Stimulated activated naive B cell treated with anti-CD40 and anti-IgM and Interleukin-4, amounts not matched to agents 10 μg/mL and 1 μg/mL and 100 μg/mL, for 72 hours (primary cell): Measurements from ENCODE around the gene SLC25A5.

Experiments used
- ATAC-seq, 2 donors: fragments of 150-1000 bp; cut with Tn5 transposase; replicated peaks; 2 replicates each; pipeline ENCODE4 v1.10.0; 2021; ENCODE audit warnings: moderate library complexity in 1 of 2
- DNase-seq: peaks from one replicate; pipeline ENCODE4 v3.0.0; 2021
- H3K27ac Mint-ChIP-seq: one replicate; pipeline ENCODE4 v1.8.0; 2022; ENCODE audit warnings: mild to moderate bottlenecking, mixed read lengths
- H3K27me3 Mint-ChIP-seq, 2 donors: one replicate each; pipeline ENCODE4 v1.8.0; 2022; ENCODE audit warnings: mixed read lengths in 2 of 2
- H3K36me3 Mint-ChIP-seq, 2 donors: one replicate each; pipeline ENCODE4 v1.8.0; 2022; ENCODE audit warnings: mixed read lengths in 2 of 2, mild to moderate bottlenecking in 1 of 2
- H3K4me1 Mint-ChIP-seq, 2 donors: one replicate each; pipeline ENCODE4 v1.8.0; 2022; ENCODE audit warnings: mixed read lengths in 2 of 2, mild to moderate bottlenecking in 1 of 2
- H3K4me3 Mint-ChIP-seq, 2 donors: one replicate each; pipeline ENCODE4 v1.8.0; 2022; ENCODE audit warnings: mild to moderate bottlenecking in 2 of 2, mixed read lengths in 2 of 2, moderate library complexity in 1 of 2
- H3K9me3 Mint-ChIP-seq, 2 donors: one replicate each; pipeline ENCODE4 v1.8.0; 2022; ENCODE audit warnings: mixed read lengths in 2 of 2, mild to moderate bottlenecking in 1 of 2

Gene SLC25A5

DNA sequence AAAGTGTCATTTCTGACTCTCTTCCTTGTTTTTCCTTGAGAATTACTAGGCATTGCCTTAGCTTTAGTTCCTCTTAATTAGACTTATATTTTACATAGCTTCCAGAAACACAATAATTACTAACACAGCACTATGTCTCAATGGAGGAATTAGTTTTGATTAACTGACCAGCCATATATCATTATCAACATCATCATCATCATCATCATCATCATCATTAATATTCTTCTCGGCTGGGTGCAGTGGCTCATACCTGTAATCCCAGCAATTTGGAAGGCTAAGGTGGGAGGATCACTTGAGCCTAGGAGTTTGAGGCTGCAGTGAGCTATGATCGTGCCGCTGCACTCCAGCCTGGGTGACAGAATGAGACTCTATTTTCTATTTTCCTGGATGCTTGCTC, 2.7 kb upstream of the SLC25A5 start:
- no peak for ATAC-seq
- H3K4me3 Mint-ChIP-seq = no peak overlapping the region
- H3K27ac Mint-ChIP-seq = no peak overlapping the region
- H3K4me1 Mint-ChIP-seq = peaks cover 9 to 16% of the 10 kb centered on the region in 2 donors
- DNase-seq = no peak
- H3K27me3 Mint-ChIP-seq = no peaks in the 10 kb centered on the region
- H3K9me3 Mint-ChIP-seq = no peaks in the 10 kb centered on the region
- H3K36me3 Mint-ChIP-seq = peaks cover 15 to 19% of the 10 kb centered on the region in 2 donors

DNA sequence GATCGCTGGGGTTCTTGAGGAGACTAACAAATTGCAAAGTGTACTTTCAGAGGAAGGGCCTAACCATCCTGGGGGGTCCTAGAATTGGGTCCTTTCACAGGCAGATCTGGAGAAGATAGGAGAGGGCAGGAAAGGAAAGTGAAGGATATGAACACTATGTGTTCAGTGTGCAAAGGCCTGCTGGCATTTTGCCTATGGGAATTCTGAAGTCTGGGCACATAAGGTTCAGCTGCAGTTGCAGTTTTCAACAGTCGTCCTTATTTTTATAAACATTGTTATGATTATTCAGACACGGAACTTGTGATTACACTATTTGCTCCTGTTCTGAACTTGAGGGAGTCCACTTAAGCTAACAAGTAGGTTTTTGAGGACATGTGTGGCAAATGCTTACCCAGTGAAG, 1.3 kb upstream of the SLC25A5 start:
- H3K9me3 Mint-ChIP-seq = no peaks in the 10 kb centered on the region
- H3K27ac Mint-ChIP-seq = no peak overlapping the region
- H3K4me1 Mint-ChIP-seq = peaks cover 9 to 16% of the 10 kb centered on the region in 2 donors
- no peaks in the 10 kb centered on the region for H3K27me3 Mint-ChIP-seq
- peaks cover 17 to 22% of the 10 kb centered on the region in 2 donors for H3K36me3 Mint-ChIP-seq
- H3K4me3 Mint-ChIP-seq = no peak overlapping the region
- no peak for ATAC-seq
- no peak for DNase-seq

DNA sequence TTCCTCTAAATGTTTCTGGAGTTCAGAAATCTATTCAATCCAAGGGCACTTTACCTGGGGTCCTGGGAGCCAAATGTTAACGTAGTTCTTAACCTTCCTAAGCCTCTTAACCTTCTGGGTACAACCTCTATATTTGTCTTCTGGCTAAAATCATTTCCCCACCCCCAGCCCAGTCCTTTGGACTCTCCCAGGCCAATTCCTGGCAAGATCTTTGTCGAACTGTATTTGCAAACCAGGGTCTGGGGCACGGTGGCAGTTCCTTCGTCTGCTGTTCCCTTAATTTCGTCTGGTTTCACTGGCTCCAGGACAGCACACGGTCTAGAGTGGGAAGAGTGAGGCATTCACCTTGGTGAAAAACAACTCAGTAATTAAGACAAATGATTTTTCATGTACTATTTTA, 811 bp upstream of the SLC25A5 start:
- ATAC-seq (no peak), DNase-seq (no peak)
- peaks cover 17 to 22% of the 10 kb centered on the region in 2 donors for H3K36me3 Mint-ChIP-seq
- no peak overlapping the region for H3K27ac Mint-ChIP-seq
- H3K27me3 Mint-ChIP-seq = no peaks in the 10 kb centered on the region
- H3K9me3 Mint-ChIP-seq = no peaks in the 10 kb centered on the region
- H3K4me1 Mint-ChIP-seq = peaks cover 9 to 16% of the 10 kb centered on the region in 2 donors
- no peak overlapping the region for H3K4me3 Mint-ChIP-seq

DNA sequence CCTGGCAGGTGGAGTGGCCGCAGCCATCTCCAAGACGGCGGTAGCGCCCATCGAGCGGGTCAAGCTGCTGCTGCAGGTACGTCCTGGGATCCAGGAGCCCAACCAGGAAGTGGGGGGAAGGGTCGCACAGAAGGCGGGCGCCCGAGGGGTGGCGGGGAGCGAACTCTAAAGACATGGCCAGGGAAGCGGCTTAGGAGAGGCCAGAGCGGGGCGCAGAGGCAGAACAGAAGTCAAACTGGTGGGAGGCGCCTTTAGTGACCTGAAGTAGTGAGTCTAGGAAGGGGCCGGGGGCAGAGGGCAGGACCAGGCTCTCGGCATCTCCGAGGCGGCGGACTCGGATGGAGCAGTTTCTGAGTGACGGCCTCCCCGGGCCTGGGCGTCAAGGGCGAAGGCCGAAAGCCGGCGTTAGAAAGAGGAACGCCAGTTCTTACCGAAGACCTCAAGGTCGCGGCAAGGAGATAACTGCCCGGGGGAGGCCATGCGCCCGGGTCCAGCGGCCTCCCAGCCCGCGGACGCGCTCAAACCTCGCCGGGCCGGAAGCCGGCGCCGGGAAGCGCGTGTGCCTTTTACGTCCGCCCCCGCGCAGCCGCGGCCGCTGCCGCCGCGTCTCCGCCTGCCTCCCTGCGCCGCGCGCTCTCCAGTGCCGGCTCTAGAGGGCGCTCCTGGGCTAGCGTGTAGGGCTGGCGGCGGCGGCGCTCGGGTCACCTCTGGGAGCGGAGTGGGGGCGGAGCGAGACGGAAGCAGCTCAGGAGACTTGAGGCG, 488 bp downstream of the SLC25A5 start:
- Mint-ChIP-seq H3K27me3 (no peaks in the 10 kb centered on the region), H3K36me3 (peaks cover 17 to 22% of the 10 kb centered on the region in 2 donors), H3K4me3 (peak overlapping the region; percentile 89 to 96), H3K4me1 (peaks cover 9 to 16% of the 10 kb centered on the region in 2 donors), H3K9me3 (no peaks in the 10 kb centered on the region), H3K27ac (peak overlapping the region; percentile 97)
- ATAC-seq (peak; percentile 77), DNase-seq (peak; percentile 84)

GRCh38 chrX:119469313-119469635, 1.0 kb downstream of the SLC25A5 start:
- Mint-ChIP-seq H3K27ac (peak overlapping the region; percentile 97), H3K36me3 (peaks cover 17 to 22% of the 10 kb centered on the region in 2 donors), H3K9me3 (no peaks in the 10 kb centered on the region), H3K4me3 (peak overlapping the region; percentile 89 to 96), H3K4me1 (peaks cover 9 to 16% of the 10 kb centered on the region in 2 donors), H3K27me3 (no peaks in the 10 kb centered on the region)
- ATAC-seq (no peak), DNase-seq (no peak)

GRCh38 chrX:119474615-119475388, 6.6 kb downstream of the SLC25A5 start:
- Mint-ChIP-seq H3K4me1 (no peaks in the 10 kb centered on the region), H3K9me3 (no peaks in the 10 kb centered on the region), H3K4me3 (no peak overlapping the region), H3K27ac (no peak overlapping the region), H3K27me3 (peaks cover 0 to 5% of the 10 kb centered on the region in 2 donors), H3K36me3 (peaks cover 4 to 10% of the 10 kb centered on the region in 2 donors)
- no peak for ATAC-seq
- DNase-seq = no peak

DNA sequence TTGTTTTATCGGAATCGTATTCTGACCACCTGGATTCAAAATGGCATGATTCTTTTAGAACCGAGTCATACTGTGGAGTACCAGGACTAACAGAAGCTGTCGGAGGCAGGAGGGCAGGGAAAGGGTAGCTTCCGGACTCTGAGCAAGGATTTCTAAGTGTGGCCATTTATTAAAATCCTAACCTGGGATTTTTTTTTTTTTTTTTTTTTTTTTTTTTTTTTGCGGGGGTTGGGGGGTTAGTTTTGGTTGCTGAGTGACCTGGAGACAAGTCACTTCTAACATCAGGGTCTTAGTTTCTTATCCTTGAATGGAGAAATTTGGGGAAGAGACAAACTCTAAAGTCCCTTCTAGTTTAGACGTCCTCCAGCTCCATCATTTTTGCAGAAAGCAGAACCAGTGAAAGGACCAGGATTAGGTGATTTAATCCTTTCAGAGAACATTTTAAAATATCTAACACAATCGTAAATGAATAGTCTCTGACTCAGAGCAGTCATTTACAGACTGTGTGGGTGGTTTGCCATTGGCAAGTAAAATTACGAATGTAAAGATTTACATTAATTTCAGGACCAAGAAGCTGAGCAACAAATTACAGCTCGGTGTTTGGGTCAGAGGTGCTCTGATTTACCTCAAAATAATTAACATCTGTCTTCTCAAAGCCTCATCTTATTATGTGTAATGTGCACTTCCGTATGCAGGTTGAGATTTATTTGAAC, 7.3 kb downstream of the SLC25A5 start:
- Mint-ChIP-seq H3K27me3 (peaks cover 0 to 9% of the 10 kb centered on the region in 2 donors), H3K4me3 (no peak overlapping the region), H3K9me3 (no peaks in the 10 kb centered on the region), H3K36me3 (peaks cover 2 to 3% of the 10 kb centered on the region in 2 donors), H3K27ac (no peak overlapping the region), H3K4me1 (no peaks in the 10 kb centered on the region)
- DNase-seq (no peak), ATAC-seq (no peak)

GRCh38 chrX:119477812-119478232, 9.6 kb downstream of the SLC25A5 start:
- H3K36me3 Mint-ChIP-seq = no peaks in the 10 kb centered on the region
- DNase-seq (no peak), ATAC-seq (no peak)
- no peaks in the 10 kb centered on the region for H3K9me3 Mint-ChIP-seq
- peaks cover 2 to 7% of the 10 kb centered on the region in 2 donors for H3K4me1 Mint-ChIP-seq
- peaks cover 0 to 10% of the 10 kb centered on the region in 2 donors for H3K27me3 Mint-ChIP-seq
- no peak overlapping the region for H3K27ac Mint-ChIP-seq
- no peak overlapping the region for H3K4me3 Mint-ChIP-seq

DNA sequence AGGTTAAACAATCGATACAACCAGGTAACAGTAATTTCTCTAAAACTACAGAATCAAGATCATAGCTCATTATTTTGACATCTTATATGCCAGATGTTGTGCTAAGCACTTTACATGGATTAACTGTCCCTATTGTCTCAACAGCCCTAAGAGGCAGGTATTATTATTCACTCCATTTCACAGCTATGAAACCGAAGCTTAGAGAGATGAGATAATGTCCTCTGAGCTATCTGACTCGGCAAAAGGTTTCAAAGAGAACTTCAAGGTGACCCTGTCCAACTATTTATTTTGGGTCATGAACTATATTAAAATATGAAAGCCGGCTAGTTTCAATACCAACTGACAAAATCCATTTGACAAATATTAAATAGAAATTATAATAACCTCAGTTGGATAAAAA, 10.3 kb downstream of the SLC25A5 start:
- Mint-ChIP-seq H3K9me3 (no peaks in the 10 kb centered on the region), H3K36me3 (no peaks in the 10 kb centered on the region), H3K4me3 (no peak overlapping the region), H3K27ac (no peak overlapping the region), H3K4me1 (peaks cover 4 to 11% of the 10 kb centered on the region in 2 donors), H3K27me3 (peaks cover 0 to 15% of the 10 kb centered on the region in 2 donors)
- ATAC-seq = no peak
- no peak for DNase-seq

- H3K4me1 Mint-ChIP-seq = peaks cover 4 to 11% of the 10 kb centered on the region in 2 donors
- no peak overlapping the region for H3K4me3 Mint-ChIP-seq
- H3K27ac Mint-ChIP-seq = no peak overlapping the region
- H3K27me3 Mint-ChIP-seq = peaks cover 0 to 15% of the 10 kb centered on the region in 2 donors
- ATAC-seq (no peak), DNase-seq (no peak)
- no peaks in the 10 kb centered on the region for H3K36me3 Mint-ChIP-seq
- H3K9me3 Mint-ChIP-seq = no peaks in the 10 kb centered on the region
These were observed 11.6 kb downstream of the SLC25A5 start for GRCh38 chrX:119479845-119480244.

DNA sequence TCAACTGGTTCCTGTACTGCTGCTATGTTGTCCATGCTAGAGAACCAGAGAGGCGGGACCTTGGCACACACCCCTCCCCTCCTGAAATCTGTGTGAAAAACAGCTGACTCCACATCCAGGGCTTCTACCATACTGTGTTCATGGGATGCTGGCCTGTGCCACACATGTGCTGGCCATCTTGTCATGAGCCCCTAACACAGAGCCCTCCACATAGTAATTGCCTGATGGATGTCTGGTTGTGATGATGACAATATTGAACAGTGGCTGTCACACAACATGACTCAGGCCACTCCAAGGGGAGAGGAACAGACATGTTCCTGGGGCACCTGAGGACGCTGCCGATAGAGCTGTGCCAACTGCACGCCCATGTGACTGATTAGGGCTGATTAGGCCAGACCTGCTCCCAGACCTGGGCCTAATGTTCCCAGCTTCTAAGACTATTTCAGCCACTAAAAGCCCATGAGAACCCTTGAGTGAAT, 13.1 kb downstream of the SLC25A5 start:
- Mint-ChIP-seq H3K9me3 (no peaks in the 10 kb centered on the region), H3K4me1 (peaks cover 4 to 11% of the 10 kb centered on the region in 2 donors), H3K27ac (no peak overlapping the region), H3K27me3 (peaks cover 0 to 16% of the 10 kb centered on the region in 2 donors), H3K36me3 (no peaks in the 10 kb centered on the region), H3K4me3 (no peak overlapping the region)
- no peak for DNase-seq
- ATAC-seq = no peak

DNA sequence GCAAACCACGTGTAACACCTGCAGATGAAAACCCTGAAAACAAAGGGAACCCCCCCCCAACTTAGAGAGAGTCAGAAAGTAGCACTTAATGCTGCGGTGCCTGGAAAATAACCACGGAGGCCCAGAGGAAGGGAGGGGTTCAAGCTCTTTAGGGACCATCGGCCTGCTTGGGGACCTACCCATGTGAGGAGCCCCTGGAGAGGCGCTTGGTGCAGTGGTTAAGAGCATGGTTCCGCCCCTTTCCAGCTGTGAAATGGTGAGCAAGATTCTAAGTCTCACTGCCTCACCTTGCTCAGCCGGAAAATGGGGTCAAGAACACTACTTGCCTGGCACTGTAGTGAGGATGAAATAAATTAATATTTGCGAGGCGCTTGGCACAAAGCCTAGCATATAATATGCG, 13.8 kb downstream of the SLC25A5 start:
- ATAC-seq (peak; percentile 20 to 28), DNase-seq (no peak)
- no peaks in the 10 kb centered on the region for H3K36me3 Mint-ChIP-seq
- H3K27ac Mint-ChIP-seq = peak overlapping the region; percentile 63
- H3K9me3 Mint-ChIP-seq = no peaks in the 10 kb centered on the region
- peaks cover 4 to 11% of the 10 kb centered on the region in 2 donors for H3K4me1 Mint-ChIP-seq
- peaks cover 0 to 16% of the 10 kb centered on the region in 2 donors for H3K27me3 Mint-ChIP-seq
- peak overlapping the region; percentile 86 to 90 for H3K4me3 Mint-ChIP-seq

DNA sequence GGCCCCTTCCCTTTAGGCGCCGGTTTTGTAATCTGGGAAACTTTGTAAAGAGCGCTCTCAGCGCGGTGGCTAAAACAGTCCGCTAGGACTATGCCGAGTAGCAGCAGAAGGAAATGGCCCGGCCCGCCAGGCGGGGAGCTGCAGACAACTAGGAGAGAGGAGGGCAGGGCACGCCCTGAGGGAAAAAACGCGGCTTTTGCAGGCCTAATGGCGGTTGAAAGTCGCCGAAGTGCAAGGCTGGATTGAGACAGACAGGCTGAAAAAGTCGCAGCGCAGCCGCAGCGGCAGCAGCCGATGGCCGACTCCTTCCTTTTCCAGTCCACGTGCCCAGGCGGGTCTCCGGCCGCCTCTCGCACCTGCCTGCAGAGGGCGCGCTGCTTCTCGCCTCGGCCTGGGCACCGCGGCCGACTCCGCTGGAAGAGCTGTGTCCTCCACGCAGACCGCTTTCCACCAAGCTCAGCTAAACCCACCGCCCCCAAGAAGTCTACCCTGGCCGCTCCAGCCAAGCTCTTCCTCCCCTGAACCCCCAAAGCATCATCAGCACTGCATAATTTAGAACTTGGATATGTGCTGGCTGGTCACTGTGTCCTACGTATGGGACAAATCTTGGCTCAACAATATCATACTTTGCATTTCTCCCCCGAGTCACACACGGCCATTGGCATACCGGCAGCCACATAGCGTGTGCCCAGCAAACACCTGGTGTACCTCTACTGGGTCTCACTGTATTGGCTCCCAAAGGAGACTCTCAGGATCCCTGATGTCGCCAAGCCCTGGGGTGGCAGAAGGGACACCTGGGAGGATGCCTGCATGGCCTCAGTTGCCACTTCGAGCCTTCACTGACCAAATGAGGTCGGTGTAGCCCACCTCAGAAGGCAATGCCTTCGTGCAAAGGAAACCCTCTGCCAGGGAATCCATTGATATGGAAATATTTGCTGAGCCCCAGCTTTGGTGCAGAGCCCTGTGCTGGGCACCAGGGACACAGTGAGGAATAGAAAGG, 14.5 kb downstream of the SLC25A5 start:
- Mint-ChIP-seq H3K27ac (peak overlapping the region; percentile 63), H3K9me3 (no peaks in the 10 kb centered on the region), H3K4me3 (peak overlapping the region; percentile 86 to 90), H3K27me3 (peaks cover 0 to 16% of the 10 kb centered on the region in 2 donors), H3K36me3 (no peaks in the 10 kb centered on the region), H3K4me1 (peaks cover 4 to 11% of the 10 kb centered on the region in 2 donors)
- ATAC-seq = peak; percentile 91
- DNase-seq = peak; percentile 56
